Endothelial cell of umbilical vein (primary cell): ENCODE data around the gene SMAD9. TPM values are rescaled to one million over a fixed set of nuclear protein-coding genes. Genes with fewer than 3 reads are reported as not detected.

ENCODE experiments used
- BruUV-seq: library from RNA; stranded (reverse); fragments of 400-500 nt; replicated peaks from 2 replicates; lab custom pipeline; 2021; lab: Mats Ljungman, UMichigan
- CTCF ChIA-PET: fragments of 300-600, 350-600 bp; sonication (Branson Sonifier 250); formaldehyde crosslinking; loops from one replicate; lab custom pipeline; 2021; ENCODE audit warnings: antibody characterized with exemption, inconsistent platforms; lab: Charles Lee
- POLR2A ChIA-PET: fragments of 300-600, 350-600 bp; sonication (Branson Sonifier 250); formaldehyde crosslinking; loops from one replicate; lab custom pipeline; 2021; ENCODE audit warnings: antibody characterized with exemption, inconsistent platforms; lab: Charles Lee
- DNase-seq: peaks from one replicate; pipeline ENCODE4 v3.0.0-alpha.2; 2011; ENCODE audit warnings: low read depth, low spot score
- FAIRE-seq: peaks from 2 replicates; lab custom pipeline; 2011; peaks lifted over from hg19 to GRCh38; lab: Jason Lieb, UNC
- H2AFZ ChIP-seq: 2 replicates; pipeline ENCODE4 v1.6.0; 2012; ENCODE audit warnings: low read depth, low read length, control low read depth, inconsistent platforms
- H3K27ac ChIP-seq: 2 replicates; pipeline ENCODE4 v1.5.1; 2011; ENCODE audit warnings: low read depth, mild to moderate bottlenecking, control low read depth, low read length, moderate library complexity; ENCODE audit not compliant: insufficient read depth
- H3K27me3 ChIP-seq, 2 experiments: 2 replicates each; pipeline versions ENCODE4 v1.6.0 to v1.6.1; 2011; ENCODE audit warnings: low read length in 2 of 2, mixed read lengths in 1 of 2; ENCODE audit not compliant: control insufficient read depth in 2 of 2, insufficient read depth in 2 of 2
- H3K36me3 ChIP-seq, 2 experiments: 2 replicates in 1 of 2; 3 replicates in 1 of 2; pipeline ENCODE4 v1.5.1; 2011; ENCODE audit warnings: low read length in 2 of 2, mild to moderate bottlenecking in 1 of 2, moderate library complexity in 1 of 2; ENCODE audit not compliant: control insufficient read depth in 2 of 2, insufficient read depth in 2 of 2; ENCODE audit errors: extremely low read depth in 1 of 2
- H3K4me1 ChIP-seq: 3 replicates; pipeline ENCODE4 v1.5.1; 2011; ENCODE audit warnings: mild to moderate bottlenecking, low read length; ENCODE audit not compliant: control insufficient read depth, insufficient read depth; ENCODE audit errors: extremely low read depth
- H3K4me2 ChIP-seq: 2 replicates; pipeline ENCODE4 v1.6.1; 2011; ENCODE audit warnings: low read length, control low read depth, mixed read lengths; ENCODE audit not compliant: insufficient read depth
- H3K4me3 ChIP-seq, 3 experiments: fragments of 200-600 bp in 1 of 3; sonication (generic), shearing (Covaris generic) in 1 of 3; replicated peaks in 1 of 3; 2 replicates each; pipeline ENCODE4 v1.5.1; 2011 to 2016; ENCODE audit warnings: control low read depth in 3 of 3, low read length in 3 of 3, mild to moderate bottlenecking in 2 of 3, inconsistent platforms in 1 of 3, low read depth in 1 of 3, moderate library complexity in 1 of 3; ENCODE audit not compliant: insufficient read depth in 1 of 3
- H3K79me2 ChIP-seq: 2 replicates; pipeline ENCODE4 v1.6.0; 2012; ENCODE audit warnings: low read length, inconsistent platforms; ENCODE audit not compliant: control insufficient read depth, insufficient read depth
- H3K9ac ChIP-seq: replicated peaks from 2 replicates; pipeline ENCODE3; 2011; ENCODE audit warnings: low read length, control low read depth; ENCODE audit not compliant: insufficient read depth; ENCODE audit errors: extremely low read depth
- H3K9me1 ChIP-seq: replicated peaks from 3 replicates; pipeline ENCODE4 v1.6.0; 2011; ENCODE audit warnings: mild to moderate bottlenecking, low read length; ENCODE audit not compliant: control insufficient read depth, insufficient read depth; ENCODE audit errors: extremely low read depth
- H3K9me3 ChIP-seq: replicated peaks from 2 replicates; pipeline ENCODE4 v1.5.1; 2012; ENCODE audit warnings: low read length, inconsistent platforms; ENCODE audit not compliant: control insufficient read depth, insufficient read depth
- H4K20me1 ChIP-seq: replicated peaks from 2 replicates; pipeline ENCODE3; 2011; ENCODE audit warnings: mild to moderate bottlenecking, low read length; ENCODE audit not compliant: control insufficient read depth, insufficient read depth; ENCODE audit errors: extremely low read depth
- EZH2 ChIP-seq: IDR thresholded peaks from 2 replicates; pipeline ENCODE4 v1.6.1; 2012; ENCODE audit warnings: borderline replicate concordance, low read depth, mild to moderate bottlenecking, moderate library complexity, low read length, inconsistent platforms; ENCODE audit not compliant: severe bottlenecking
- FOS ChIP-seq: IDR thresholded peaks from 2 replicates; pipeline ENCODE4 v1.6.1; 2011; ENCODE audit warnings: mild to moderate bottlenecking, low read length, moderate library complexity, borderline replicate concordance; ENCODE audit not compliant: insufficient read depth
- GATA2 ChIP-seq: IDR thresholded peaks from 2 replicates; pipeline ENCODE4 v1.7.0; 2011; ENCODE audit warnings: low read depth, mild to moderate bottlenecking, moderate library complexity, mixed read lengths, low read length; ENCODE audit not compliant: insufficient read length, insufficient read depth
- JUN ChIP-seq: IDR thresholded peaks from 2 replicates; pipeline ENCODE4 v1.6.1; 2011; ENCODE audit warnings: borderline replicate concordance, low read depth; ENCODE audit not compliant: insufficient read length, insufficient read depth
- MYC ChIP-seq: IDR thresholded peaks from one replicate; pipeline ENCODE4 v1.6.1; 2011; ENCODE audit warnings: mild to moderate bottlenecking, low read depth, low read length
- POLR2A ChIP-seq: IDR thresholded peaks from 2 replicates; pipeline ENCODE4 v1.6.1; 2012; ENCODE audit warnings: low read depth, mild to moderate bottlenecking, control low read depth, low read length
- POLR2AphosphoS5 ChIP-seq: IDR thresholded peaks from 2 replicates; pipeline ENCODE4 v1.6.1; 2012; ENCODE audit warnings: low read depth, mild to moderate bottlenecking, control low read depth, low read length, moderate library complexity; ENCODE audit not compliant: insufficient read depth
- dilution Hi-C: fragments of 300-500 bp; cut with MboI; formaldehyde crosslinking; loops from one replicate; pipeline ENCODE4 v1.15.0; 2019; ENCODE audit warnings: low sequenced_read_pairs; ENCODE audit not compliant: extremely low pct_ligation_motif_present
- intact Hi-C: fragments of 100-400 bp; cut with micrococcal nuclease; formaldehyde crosslinking; loops from one replicate; pipeline ENCODE4 v1.10.0; 2022
- polyA plus RNA-seq, 4 experiments: library from polyadenylated mRNA; depleted of rRNA in 3 of 4; stranded (reverse) in 3 of 4; unstranded in 1 of 4; fragments of >200 nt; gene quantifications; 2 replicates each; pipeline versions ENCODE4 v1.2.1 to v1.2.3, GENCODE V29; 2011 to 2012; ENCODE audit warnings: missing spikeins in 1 of 4
- total RNA-seq: library from RNA; stranded (reverse); gene quantifications from 2 replicates; pipeline ENCODE4 v1.2.3, GENCODE V29; 2021
- TF ChIP-seq, protein P1 (sequence below): IDR thresholded peaks from 2 replicates; pipeline ENCODE4 v1.6.1; 2011; ENCODE audit not compliant: insufficient read depth, insufficient read length
- TF ChIP-seq, protein P2 (sequence below), 2 donors: IDR thresholded peaks; 1 replicate in 1 of 2; 2 replicates in 1 of 2; pipeline ENCODE4 v1.5.1; 2011; ENCODE audit warnings: low read length in 2 of 2, mild to moderate bottlenecking in 2 of 2, moderate library complexity in 2 of 2, control low read depth in 1 of 2, inconsistent platforms in 1 of 2, low read depth in 1 of 2; ENCODE audit not compliant: insufficient read depth in 1 of 2; ENCODE audit errors: extremely low read depth in 1 of 2

SMAD9 gene
- total and polyA plus RNA-seq, 2 donors (not counting 3 experiments of a cell fraction or from before 2014, with no cell fraction given) = 2.2 to 4.2 TPM

DNA sequence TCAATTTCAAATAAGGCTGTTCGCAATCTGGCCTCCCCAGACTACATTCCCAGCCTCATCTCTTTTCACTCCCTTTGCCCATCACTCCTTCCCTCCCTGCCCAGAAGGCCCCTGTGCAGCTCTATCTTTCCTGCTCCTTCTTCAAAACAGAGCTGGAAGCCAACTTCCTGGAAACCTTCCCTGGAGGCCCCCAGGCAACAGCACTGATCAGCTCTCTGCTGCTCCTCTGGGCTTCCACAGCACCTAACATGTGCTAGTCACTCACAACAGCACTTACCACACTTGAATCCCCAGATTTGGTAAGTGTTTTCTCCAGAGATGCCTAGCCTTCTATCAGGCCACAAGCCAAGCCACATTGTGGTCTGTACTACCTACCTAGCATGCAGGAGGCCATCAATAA, 9.5 kb downstream of the SMAD9 start:
- no peak for FAIRE-seq
- dilution Hi-C loops = no loop called here

More for the DNA sequence above, 9.5 kb downstream of the SMAD9 start:
- no peak for DNase-seq
- ChIA-PET CTCF (no interaction called here), POLR2A (no interaction called here)
- Histone ChIP-seq H3K9ac (no peak overlapping the region), H3K4me3 (no peak overlapping the region), H3K9me3 (no peaks in the 10 kb centered on the region), H2AFZ (no peak overlapping the region), H3K36me3 (no peaks in the 10 kb centered on the region), H3K9me1 (no peaks in the 10 kb centered on the region), H3K4me2 (no peak overlapping the region), H3K27ac (no peak overlapping the region), H3K79me2 (peaks cover 6% of the 10 kb centered on the region), H4K20me1 (no peaks in the 10 kb centered on the region), H3K4me1 (peaks cover 12% of the 10 kb centered on the region), H3K27me3 (no peaks in the 10 kb centered on the region)
- TF ChIP-seq, protein P1, sequence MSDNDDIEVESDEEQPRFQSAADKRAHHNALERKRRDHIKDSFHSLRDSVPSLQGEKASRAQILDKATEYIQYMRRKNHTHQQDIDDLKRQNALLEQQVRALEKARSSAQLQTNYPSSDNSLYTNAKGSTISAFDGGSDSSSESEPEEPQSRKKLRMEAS = no peak
- no peak for TF ChIP-seq POLR2A
- no peak for TF ChIP-seq FOS
- no peak for TF ChIP-seq MYC
- no peak for TF ChIP-seq POLR2AphosphoS5
- TF ChIP-seq, protein P2, sequence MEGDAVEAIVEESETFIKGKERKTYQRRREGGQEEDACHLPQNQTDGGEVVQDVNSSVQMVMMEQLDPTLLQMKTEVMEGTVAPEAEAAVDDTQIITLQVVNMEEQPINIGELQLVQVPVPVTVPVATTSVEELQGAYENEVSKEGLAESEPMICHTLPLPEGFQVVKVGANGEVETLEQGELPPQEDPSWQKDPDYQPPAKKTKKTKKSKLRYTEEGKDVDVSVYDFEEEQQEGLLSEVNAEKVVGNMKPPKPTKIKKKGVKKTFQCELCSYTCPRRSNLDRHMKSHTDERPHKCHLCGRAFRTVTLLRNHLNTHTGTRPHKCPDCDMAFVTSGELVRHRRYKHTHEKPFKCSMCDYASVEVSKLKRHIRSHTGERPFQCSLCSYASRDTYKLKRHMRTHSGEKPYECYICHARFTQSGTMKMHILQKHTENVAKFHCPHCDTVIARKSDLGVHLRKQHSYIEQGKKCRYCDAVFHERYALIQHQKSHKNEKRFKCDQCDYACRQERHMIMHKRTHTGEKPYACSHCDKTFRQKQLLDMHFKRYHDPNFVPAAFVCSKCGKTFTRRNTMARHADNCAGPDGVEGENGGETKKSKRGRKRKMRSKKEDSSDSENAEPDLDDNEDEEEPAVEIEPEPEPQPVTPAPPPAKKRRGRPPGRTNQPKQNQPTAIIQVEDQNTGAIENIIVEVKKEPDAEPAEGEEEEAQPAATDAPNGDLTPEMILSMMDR (IDR thresholded peaks at IDR 0.05; ENCODE audit: extremely low read depth in 1 of 2, insufficient read depth in 1 of 2, low read depth in 1 of 2, low read length in 2 of 2) = no peak
- TF ChIP-seq JUN = no peak
- no peak for TF ChIP-seq EZH2
- TF ChIP-seq GATA2 = no peak
- BruUV-seq = no TSS peak
- intact Hi-C loops = no loop called here
